C4-2B (cell line): ENCODE results near the gene RALGAPB.
"Not testable (repeated sequence)": the region's sequence is repeated elsewhere in the genome, so short reads cannot be mapped to it uniquely, and the experiment has no call there.

ENCODE experiments used
- CTCF ChIP-seq: fragments of 450-650 bp; conservative IDR thresholded peaks from 2 replicates; pipeline ENCODE4 v1.5.1; 2017; ENCODE audit warnings: mild to moderate bottlenecking
- ZFX ChIP-seq: fragments of 450-650 bp; IDR thresholded peaks from 2 replicates; pipeline ENCODE4 v1.6.1; 2017

- not testable (repeated sequence) for TF ChIP-seq CTCF, ZFX
Observed at GRCh38 chr20:38511726-38512125, 39.1 kb downstream of the RALGAPB start.
